ENCODE data around the gene RTN4RL1. TPM values are rescaled to one million over a fixed set of nuclear protein-coding genes. Genes with fewer than 3 reads are reported as not detected.
"Not testable (repeated sequence)": the region's sequence is repeated elsewhere in the genome, so short reads cannot be mapped to it uniquely, and the experiment has no call there.

Gene RTN4RL1
- polyA plus RNA-seq, 1 donor, result 1.00 TPM

DNA sequence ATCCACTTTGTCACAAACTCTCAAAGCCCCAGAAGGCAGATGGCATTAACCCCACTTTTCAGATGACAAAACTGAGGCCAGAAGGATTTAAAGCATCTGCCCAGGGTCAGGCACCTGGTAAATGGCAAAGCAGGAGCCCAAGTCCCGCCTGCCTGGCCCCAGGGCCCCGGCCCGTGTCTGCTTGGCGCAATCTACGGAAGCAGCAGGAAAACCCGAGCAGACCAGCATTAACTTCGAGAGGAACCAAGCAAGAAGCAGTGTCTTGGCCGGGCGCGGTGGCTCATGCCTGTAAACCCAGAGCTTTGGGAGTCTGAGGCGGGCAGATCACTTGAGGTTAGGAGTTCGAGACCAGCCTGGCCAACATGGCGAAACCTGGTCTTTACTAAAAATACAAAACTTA is 21.6 kb downstream of the RTN4RL1 start:
- no peak for DNase-seq

DNA sequence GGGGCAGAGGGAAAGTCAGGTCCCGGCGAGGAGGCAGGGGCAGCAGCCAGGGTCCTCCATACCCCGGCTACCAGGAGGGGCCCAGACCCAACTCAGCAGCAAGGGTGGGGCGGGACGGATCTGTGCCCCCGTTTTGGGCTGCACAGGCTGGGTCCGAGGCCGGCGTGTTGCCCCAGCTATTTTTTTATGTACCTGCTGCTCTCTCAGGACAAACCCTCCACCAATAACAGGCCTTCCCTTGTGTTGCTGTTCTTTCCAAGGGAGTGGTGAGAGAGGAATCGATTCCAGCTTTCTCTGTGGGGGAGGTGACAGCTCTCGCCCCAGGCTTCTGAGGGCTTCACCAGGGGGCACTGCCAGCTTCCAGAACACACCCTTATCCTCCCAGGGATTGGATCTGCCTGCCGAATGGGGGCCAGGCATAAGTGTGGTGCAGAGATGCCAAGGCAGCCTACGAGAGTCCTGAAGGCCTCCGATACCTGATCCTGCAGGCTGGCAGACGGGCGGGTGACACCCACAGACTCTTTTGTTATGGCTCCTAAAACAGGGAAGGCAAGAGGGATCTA is 22.3 kb downstream of the RTN4RL1 start:
- no peak for DNase-seq

DNA sequence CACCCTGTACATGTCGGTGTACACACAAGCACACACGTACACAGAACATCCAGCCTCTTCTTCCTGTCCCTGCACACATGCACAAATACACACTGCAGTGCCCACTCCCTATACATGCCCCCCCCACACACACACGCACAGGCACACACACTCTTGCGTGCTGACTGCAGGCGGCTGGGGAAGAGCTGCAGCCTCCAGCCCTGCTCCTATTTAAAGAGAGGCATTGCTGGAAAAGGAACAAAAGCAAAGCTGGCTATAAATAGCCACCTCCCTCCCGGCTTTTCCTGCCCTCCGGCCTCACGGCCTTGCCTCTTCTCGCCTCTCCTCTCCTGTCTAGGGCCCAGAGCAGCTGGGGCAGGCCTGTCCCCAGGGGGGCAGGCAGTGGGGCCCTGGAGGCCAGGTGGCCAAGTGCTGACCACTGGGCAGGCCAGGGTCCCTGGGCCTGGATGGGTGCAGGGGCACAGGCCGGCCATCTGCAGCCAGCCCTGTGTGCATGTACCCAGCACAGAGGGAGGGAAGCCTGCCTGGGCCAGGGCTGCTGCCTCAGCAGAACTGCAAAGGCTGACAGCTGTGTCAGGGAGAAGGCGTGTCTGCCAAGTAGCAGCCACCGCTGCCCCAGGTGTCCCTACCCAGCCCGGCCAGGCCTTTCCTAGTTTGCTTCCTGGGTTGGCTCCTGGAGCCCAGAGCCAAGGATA is 25.4 kb downstream of the RTN4RL1 start:
- no peak for DNase-seq

DNA sequence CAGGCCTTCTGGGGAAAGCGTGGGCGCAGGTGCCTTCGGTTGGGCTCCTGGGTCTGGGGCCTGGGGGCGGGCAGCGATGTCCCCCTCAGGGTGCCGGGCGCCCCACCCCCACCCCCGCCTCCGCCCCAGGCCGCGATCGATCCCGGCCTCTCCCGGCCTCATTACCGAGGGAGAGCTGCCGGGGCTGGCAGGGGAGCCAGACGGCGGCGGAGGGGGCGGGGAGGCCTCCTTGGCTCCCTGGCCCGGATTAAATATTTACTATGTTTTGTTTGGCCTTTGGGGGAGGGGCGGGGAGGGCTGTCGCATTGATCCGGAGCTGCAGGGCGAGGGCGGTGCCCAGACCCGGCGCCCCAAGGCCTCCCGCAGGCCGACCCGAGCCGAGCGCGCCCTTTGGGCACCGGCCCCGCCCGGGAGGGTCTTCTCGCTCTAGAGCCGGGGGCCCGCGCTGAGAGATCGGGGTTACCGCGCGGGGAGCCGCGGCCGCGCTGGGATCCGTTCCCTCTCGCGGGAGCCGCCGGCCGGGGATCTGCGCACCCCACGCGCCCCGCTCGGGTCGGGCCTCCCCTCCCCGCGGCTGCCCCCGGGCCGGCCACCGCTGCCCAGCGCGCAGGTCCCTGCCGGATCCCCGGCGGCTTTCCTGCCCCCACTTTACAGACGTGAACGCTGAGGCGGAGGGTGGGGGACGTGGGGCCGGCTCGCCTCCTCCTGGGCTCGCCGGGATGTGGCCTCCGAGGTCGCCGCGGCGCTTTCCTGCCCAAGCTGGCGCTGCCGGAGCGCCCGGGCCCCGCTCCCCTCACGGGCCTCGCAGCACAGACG is 27.0 kb downstream of the RTN4RL1 start:
- no peak for DNase-seq

DNA sequence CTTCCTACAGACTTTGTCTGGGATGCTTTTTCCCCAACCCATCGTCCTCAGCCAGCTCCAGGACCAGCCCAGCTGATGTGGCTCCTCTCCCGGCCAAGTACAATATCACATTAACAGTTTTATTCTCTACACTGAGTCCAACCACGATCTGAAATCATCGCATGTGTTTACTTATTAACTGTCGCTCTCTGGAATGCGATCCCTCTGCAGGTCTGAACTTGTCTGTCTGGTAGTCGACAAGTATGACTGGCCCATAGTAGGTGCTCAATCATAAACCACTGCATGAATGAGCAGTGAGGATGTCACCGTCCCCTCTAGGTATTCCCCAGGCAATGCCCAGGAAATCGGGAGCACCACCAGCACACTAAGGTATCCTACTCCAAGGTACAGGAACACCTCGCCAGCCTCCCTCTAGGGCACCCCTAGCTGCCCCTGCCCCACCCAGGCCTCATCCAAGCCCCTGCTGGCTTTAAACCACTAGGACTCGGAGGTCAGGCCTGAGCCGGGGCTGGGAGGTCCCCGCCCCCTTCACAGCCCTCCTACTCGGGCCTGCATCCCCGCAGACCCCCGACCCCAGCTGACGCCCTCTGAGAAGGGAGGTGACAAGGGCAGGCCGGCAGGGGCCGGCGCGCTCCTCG is 27.7 kb downstream of the RTN4RL1 start:
- no peak for DNase-seq

DNA sequence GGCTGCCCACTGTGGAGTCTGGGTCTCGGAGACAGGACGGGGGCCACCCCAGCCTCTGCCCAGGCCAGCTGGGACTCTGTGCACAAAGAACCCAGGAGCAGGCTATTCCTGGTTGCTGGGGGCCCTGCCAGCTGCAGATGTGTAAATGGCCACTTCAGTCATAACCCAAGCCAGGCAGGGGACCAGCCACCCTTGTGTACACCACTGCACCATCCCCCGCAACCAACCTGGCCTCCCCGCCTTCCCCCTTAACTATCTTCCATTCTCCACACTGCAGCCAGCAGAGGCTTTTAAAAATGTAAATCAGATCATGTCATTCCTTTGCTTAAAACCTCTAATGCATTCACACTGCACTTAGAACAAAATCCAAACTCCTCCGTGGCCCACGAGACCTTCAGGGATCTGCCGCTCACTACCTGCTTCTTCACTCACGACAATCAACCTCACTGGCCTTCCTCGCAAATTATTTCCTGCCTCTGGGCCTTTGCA is 28.3 kb downstream of the RTN4RL1 start:
- DNase-seq, result no peak

DNA sequence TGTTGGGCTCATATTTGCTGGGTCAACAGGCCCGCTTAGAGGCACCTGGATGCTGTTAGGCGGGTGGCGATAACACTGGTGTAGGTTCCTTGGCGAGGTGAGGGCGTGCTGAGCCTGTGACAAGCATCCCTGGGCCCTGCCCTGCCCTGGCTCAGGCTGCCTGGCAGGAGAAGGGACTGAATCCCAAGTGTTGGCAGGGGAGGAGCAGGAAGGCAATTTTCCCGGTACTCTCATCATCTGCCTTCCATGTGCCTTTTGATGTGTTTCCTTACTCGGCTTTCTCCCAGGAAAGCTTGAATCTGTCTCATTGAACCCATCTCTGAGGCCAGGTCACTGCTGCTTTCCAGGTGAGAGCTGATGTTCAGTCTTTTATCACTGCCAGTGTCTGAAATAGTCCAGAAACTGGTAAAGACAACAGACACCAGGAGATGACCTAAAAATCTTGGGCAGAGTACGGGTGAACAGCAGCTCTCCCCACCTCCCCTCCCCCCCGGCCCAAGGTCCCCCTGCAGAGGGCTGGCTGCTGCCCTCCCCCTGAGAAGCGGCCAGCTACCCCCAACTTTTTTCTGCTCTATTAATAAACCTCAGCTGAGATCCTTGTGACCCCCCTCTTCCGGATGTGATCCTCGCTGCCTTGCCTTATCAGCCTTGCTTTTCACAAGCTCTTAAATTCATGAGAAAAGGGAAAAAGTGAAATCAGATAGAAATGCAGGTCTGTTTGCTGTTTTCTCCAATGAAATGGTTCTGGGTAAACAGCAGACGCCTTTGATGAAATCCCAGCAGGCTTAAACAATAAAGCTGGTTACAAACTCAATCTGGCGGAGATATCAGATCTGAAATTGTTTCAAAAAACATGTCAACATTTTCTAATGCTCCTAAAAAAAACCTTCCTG is 29.0 kb downstream of the RTN4RL1 start:
- DNase-seq, result no peak

DNA sequence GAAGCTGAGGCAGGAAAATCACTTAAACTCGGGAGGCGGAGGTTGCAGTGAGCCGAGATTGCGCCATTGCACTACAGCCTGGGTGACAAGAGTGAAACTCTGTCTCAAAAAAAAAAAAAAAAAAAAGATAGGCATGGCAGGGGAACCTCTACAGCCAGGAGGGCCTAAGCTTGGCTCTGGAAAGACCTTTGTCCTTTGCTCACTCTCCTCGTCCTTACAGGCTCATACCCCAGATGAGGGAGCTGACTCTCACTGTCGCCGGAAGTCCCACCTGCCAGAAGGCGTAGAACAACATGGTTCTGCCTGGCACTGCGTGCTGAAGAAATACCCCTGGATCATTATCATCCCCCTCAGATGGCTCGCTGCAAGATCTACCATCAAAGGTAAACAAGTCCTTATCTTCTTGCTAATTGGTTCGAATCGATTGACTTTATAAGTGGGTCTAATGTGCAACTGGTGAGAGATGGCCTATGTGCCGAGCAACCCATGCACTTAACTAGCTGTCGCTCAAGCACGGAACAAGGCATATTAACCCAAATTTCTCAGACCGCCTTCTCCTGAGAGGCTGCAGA is 29.7 kb downstream of the RTN4RL1 start:
- no peak for DNase-seq

DNA sequence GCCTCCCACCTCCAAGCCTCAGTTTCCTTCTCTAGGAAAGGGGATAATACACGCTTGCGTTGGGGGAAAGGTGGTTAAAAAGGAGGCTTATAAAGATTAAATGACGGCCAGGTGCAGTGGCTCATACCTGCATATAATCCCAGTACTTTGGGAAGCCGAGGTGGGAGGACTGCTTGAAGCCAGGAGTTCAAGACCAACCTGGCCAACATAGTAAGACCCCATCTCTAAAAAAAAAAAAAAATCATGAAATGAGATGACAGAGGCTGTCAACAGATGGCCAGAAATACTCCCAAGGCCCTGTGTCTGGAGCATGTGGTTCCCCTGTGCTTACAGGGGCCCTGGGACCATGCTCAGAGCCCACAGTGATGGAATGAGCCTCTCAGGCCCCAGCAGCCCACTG is 30.4 kb downstream of the RTN4RL1 start:
- DNase-seq, result no peak

DNA sequence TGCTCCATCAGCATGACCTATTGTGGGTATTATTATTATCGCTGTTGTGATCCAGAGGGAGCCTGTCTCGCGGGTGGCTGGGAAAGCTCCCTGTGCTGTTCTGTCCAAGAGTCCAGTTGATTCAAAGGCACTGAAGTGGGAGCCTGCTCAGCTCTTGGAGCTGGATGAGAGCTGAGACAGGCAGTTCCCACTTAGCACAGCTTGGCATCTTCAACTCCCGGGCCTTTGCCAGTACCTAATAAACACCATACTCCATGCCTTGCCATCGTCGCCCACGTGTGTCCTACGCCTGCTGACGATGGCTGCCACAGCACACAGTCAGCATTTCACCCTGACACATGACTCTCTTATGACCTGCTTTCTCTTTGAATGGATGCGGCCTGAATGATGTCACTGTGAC is 32.6 kb downstream of the RTN4RL1 start:
- no peak for DNase-seq

DNA sequence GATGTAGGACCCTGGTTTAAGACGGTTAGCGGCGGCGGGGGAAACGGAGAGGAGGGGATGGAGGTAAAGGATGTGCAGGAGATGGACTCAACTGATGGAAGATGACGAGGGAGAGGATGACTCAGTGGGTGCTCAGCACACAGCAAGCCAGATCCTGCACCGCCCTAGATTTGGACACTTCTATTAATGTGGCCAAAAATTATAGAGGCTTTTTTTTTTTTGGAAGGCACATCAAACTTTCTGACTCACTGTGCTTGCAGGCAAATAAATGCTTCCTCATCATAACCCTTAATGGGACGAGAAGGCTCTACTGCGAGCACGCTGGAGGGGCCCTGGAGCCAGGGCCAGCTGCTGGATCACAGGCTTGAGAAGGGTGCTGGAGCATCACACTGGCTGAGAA is 36.0 kb downstream of the RTN4RL1 start:
- DNase-seq, result no peak

DNA sequence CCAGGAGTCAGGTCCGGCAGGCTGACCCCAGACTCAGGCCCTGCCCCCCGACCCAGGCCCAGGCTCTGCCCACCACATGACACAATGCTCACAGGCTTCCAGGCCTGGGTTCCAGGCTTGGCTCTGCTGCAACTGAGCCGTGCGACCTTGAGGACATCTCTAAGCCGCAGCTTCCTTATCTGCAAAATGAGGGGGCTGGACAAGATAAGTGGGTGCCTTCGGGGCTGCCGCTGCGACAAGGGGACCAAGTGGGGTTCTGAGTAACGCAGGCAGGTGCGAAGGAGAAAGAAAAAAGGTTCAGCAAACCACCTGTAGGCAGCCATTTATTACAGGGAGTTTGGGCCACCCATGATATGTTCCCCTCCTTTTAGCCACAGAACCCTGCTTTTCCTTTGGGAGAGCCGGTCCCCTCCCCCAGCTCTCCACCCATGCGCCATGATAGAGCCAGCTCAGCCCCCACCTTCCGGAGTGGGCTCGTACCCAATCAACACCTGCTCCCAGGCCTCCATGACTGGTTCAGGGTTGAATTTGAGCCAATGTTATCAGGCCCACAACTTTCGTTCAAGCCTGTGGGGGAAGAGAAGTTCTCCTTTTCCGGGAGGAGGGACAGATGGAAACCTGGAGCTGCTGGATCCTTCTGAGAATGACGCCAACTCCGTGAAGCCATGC is 38.2 kb downstream of the RTN4RL1 start:
- no peak for DNase-seq

DNA sequence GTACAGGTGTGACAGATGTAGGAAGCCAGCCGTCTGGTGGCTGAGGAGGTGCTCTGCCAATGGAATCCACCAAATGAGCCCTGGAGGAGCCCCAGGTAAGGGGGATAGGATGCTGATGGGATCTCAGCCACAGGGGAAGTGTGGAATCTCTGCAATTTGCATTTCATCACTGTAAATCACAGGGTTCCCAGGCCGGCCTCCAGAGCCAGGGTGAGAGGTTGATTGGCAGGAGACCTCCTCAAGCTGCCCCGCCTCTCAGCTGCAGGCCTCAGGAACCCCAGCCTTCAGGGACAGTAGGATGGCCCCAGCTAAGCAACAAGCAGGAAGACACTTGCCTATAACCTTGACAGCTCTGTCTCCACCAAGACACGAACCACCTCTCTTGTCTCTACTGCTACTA is 39.4 kb downstream of the RTN4RL1 start:
- DNase-seq, result no peak

DNA sequence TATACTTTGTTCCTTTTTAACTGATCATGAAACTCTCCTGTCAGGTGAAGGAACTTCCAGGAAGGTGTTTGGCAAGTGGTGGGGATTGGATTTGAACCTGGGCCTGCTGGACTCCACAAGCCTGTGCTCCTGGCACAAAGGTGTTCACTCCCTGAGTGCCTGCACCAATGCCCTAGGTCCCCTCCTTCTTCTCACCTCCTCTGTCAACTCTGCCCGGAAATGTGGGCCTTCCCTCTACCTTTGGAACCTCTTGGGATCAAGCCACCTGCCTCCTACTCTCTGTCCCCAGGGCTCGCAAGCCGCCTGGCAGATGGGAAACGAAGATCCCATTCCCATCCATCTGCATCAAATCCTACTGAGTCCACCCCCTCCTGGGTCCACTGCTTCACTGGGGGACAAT is 40.0 kb downstream of the RTN4RL1 start:
- no peak for DNase-seq

DNA sequence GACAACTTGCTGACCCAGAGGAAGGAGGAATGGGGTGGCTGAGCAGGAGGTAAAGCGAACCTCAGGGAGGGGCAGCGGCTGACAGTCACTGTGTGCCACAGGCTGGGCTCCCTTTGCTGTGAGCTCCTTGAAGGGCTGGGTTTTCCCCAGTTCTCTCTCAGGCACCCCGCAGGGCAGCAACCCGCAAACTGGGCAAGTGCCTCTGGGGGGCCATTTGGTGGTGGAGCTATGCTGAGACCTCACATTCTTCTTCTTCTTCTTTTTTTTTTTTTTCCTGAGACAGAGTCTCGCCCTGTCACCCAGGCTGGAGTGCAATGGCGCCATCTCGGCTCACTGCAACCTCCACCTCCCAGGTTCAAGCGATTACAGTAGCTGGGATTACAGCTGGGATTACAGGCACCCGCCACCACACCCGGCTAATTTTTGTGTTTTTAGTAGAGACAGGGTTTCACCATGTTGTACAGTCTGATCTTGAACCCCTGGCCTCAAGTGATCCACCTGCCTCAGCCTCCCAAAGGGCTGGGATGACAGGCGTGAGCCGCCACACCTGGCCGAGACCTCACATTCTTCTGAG is 42.3 kb downstream of the RTN4RL1 start:
- DNase-seq, result not testable (repeated sequence)

DNA sequence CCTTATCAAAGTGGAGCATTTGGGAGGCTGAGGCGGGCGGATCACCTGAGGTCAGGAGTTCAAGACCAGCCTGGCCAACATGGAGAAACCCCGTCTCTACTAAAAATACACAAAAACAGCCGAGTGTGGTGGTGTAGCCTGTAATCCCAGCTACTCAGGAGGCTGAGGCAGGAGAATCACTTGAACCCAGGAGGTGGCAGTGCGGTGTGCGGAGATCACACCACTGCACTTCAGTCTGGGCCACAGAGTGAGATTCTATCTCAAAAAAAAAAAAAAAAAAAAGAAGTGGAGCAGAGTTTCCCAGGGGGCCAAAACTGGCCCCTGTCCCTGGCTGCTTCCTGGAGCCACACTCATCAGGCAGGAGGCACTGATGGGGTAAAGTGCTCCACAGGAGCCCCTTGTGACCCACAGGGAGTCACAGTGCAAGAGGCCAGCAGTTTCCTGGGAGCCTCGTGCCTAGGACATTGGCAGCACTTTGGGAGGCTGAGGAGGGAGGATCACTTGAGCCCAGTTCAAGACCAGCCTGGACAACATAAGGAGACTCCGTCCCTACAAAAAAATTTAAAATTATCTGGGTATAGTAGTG is 44.4 kb downstream of the RTN4RL1 start:
- no peak for DNase-seq

DNA sequence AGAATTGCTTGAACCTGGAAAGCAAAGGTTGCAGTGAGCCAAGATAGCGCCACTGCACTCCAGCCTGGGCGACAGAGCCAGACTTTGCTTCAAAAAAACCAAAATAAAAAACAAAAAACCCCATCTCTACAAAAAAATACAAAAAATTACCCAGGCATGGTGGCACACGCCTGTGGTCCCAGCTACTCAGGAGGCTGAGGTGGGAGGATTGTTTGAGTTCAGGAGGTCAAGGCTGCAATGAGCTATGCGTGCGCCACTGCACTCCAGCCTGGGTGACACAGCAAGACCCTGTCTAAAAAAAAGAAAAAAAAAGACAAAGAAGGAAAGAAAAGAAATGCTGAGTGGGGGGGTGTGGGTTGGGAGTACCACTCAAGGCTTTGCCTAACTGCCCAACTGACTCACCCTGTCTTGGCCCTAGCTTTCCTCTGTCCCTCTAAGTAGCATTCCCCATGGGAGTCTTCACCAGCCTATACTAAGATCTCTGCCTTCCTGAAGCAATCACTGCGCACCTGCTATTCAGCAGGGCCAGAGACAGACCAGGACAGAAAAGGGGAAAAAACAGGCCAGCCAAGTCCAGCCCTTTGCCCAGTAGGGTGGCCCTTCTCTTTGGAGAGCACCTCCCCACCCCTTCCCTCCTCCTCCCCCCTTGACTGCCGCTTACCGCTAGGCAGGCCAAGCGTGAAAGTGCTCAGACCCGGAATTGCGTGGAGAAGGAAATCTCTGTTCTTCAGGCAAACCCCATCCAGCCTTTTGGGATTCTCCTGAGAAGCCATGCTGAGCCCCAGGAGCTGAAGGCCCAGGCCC is 45.8 kb downstream of the RTN4RL1 start:
- DNase-seq, result no peak

DNA sequence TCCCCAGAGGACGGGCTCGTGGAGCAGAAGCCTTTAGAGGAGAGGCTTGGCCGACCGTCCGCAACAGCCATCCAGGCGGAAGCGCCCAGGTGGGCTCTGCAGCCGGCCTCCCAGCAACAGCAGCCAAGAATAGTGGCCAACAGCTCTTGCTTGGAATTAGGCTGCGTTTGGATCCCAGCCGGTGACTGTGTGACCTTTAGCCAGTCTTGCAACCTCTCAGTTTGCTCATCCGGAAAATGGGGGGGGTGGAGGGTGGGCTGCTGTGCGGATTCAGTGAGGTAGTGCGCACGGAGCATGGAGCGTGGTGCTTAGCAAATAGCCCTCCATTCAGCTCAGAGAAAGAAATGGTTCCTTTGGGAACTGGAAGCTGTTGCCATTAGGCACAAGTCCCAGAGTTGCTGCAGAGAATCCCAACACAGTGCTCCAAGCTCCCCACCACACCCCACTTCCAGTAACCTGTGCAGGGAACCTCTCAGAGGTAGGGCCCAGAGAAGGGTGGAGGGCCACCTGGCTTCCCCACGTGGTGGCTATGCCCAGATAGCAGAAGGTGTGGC is 46.7 kb downstream of the RTN4RL1 start:
- DNase-seq, result no peak

All from left kidney (tissue), 2 donors.